Neural cell (in vitro differentiated cells): Measurements from ENCODE around the gene ANHX. TPM values are rescaled to one million over a fixed set of nuclear protein-coding genes. Genes with fewer than 3 reads are reported as not detected.

Experiments used
- H2AFZ ChIP-seq: fragments of 200-600, 300-800 bp; sonication (generic), shearing (Covaris generic); 2 replicates; pipeline ENCODE4 v1.6.0; 2014; ENCODE audit warnings: low read depth, mild to moderate bottlenecking, antibody characterized with exemption, low read length, moderate library complexity
- H3F3A ChIP-seq: fragments of 200-600 bp; shearing (Covaris generic); 2 replicates; pipeline ENCODE4 v1.6.1; 2016; ENCODE audit warnings: mild to moderate bottlenecking, moderate library complexity, mixed read lengths, antibody characterized with exemption, low read length; ENCODE audit not compliant: insufficient read depth, poor library complexity, severe bottlenecking
- H3K27ac ChIP-seq: fragments of 200-600, 300-800 bp; sonication (generic), shearing (Covaris generic); 2 replicates; pipeline ENCODE4 v1.5.1; 2014; ENCODE audit warnings: mild to moderate bottlenecking, low read length, moderate library complexity
- H3K27me3 ChIP-seq: fragments of 300-800, 200-600 bp; sonication (generic), shearing (Covaris generic); 2 replicates; pipeline ENCODE4 v1.6.0; 2014; ENCODE audit warnings: mild to moderate bottlenecking, low read depth, low read length, moderate library complexity; ENCODE audit not compliant: insufficient read depth
- H3K36me3 ChIP-seq: fragments of 300-800, 200-600 bp; sonication (generic), shearing (Covaris generic); 2 replicates; pipeline ENCODE4 v1.5.1; 2014; ENCODE audit warnings: mild to moderate bottlenecking, antibody characterized with exemption, low read length, moderate library complexity; ENCODE audit not compliant: insufficient read depth
- H3K4me2 ChIP-seq: fragments of 300-800, 200-600 bp; sonication (generic), shearing (Covaris generic); 2 replicates; pipeline ENCODE4 v1.6.0; 2014; ENCODE audit warnings: mild to moderate bottlenecking, low read length
- H3K4me3 ChIP-seq: fragments of 300-800, 200-600 bp; sonication (generic), shearing (Covaris generic); 2 replicates; pipeline ENCODE4 v1.5.1; 2014; ENCODE audit warnings: mild to moderate bottlenecking, low read length, moderate library complexity
- H3K79me2 ChIP-seq: fragments of 200-600 bp; shearing (Covaris generic); replicated peaks from 2 replicates; pipeline ENCODE4 v1.6.0; 2014; ENCODE audit warnings: mild to moderate bottlenecking, low read length, moderate library complexity; ENCODE audit not compliant: insufficient read depth
- H3K9ac ChIP-seq: fragments of 300-800, 200-600 bp; sonication (generic), shearing (Covaris generic); 2 replicates; pipeline ENCODE4 v1.6.1; 2016; ENCODE audit warnings: mild to moderate bottlenecking, low read length, mixed read lengths
- H3K9me2 ChIP-seq: fragments of 200-600 bp; shearing (Covaris generic); 2 replicates; pipeline ENCODE4 v1.6.1; 2016; ENCODE audit warnings: mild to moderate bottlenecking, low read length, mixed read lengths; ENCODE audit not compliant: insufficient read depth
- H3K9me3 ChIP-seq: fragments of 200-600, 300-800 bp; sonication (generic), shearing (Covaris generic); 2 replicates; pipeline ENCODE4 v1.6.1; 2016; ENCODE audit warnings: mild to moderate bottlenecking, mixed run types, low read length, moderate library complexity, mixed read lengths
- H4K20me1 ChIP-seq: fragments of 200-600 bp; shearing (Covaris generic); 2 replicates; pipeline ENCODE4 v1.6.1; 2016; ENCODE audit warnings: mild to moderate bottlenecking, mixed run types; ENCODE audit not compliant: insufficient read depth
- CTCF ChIP-seq: fragments of 450-650 bp; IDR thresholded peaks from 2 replicates; pipeline ENCODE4 v1.5.1; 2014; ENCODE audit warnings: antibody characterized with exemption, mild to moderate bottlenecking, moderate library complexity; ENCODE audit not compliant: poor library complexity, severe bottlenecking
- EP300 ChIP-seq: fragments of 450-650 bp; conservative IDR thresholded peaks from 2 replicates; pipeline ENCODE4 v1.6.1; 2014; ENCODE audit warnings: antibody characterized with exemption, mild to moderate bottlenecking, moderate library complexity; ENCODE audit not compliant: poor library complexity, severe bottlenecking
- EZH2 ChIP-seq: fragments of 200-600, 300-800 bp; shearing (Covaris generic), sonication (generic); IDR thresholded peaks from 2 replicates; pipeline ENCODE4 v1.6.1; 2014; ENCODE audit warnings: antibody characterized with exemption, low read length, borderline replicate concordance, mild to moderate bottlenecking; ENCODE audit not compliant: insufficient read depth, poor library complexity, severe bottlenecking
- MXI1 ChIP-seq: fragments of 450-650 bp; conservative IDR thresholded peaks from 2 replicates; pipeline ENCODE4 v1.6.1; 2014; ENCODE audit warnings: antibody characterized with exemption, mild to moderate bottlenecking; ENCODE audit not compliant: poor library complexity, severe bottlenecking
- POLR2AphosphoS5 ChIP-seq: IDR thresholded peaks from 2 replicates; pipeline ENCODE4 v1.6.1; 2012
- RAD21 ChIP-seq: fragments of 450-650 bp; conservative IDR thresholded peaks from 2 replicates; pipeline ENCODE4 v1.6.1; 2014; ENCODE audit warnings: antibody characterized with exemption, mild to moderate bottlenecking, moderate library complexity
- REST ChIP-seq: IDR thresholded peaks from 2 replicates; pipeline ENCODE4 v1.6.1; 2012; ENCODE audit warnings: borderline replicate concordance
- SMC3 ChIP-seq: fragments of 450-650 bp; conservative IDR thresholded peaks from 2 replicates; pipeline ENCODE4 v1.6.1; 2014; ENCODE audit warnings: antibody characterized with exemption, mild to moderate bottlenecking, moderate library complexity; ENCODE audit not compliant: poor library complexity
- TAF1 ChIP-seq: IDR thresholded peaks from 2 replicates; pipeline ENCODE4 v1.6.1; 2012; ENCODE audit warnings: low read depth
- polyA plus RNA-seq: library from polyadenylated mRNA; depleted of rRNA; stranded (reverse); fragments of >200 nt; gene quantifications from 2 replicates; pipeline ENCODE4 v1.2.3, GENCODE V29; 2014
- small RNA-seq, 3 experiments: library from RNA; depleted of rRNA; stranded (forward); fragments of <200 nt; gene quantifications; one replicate each; pipeline ENCODE3, GENCODE V24; 2012

ANHX gene
- polyA plus RNA-seq, 1 donor from 2014 or later, result not detected

DNA sequence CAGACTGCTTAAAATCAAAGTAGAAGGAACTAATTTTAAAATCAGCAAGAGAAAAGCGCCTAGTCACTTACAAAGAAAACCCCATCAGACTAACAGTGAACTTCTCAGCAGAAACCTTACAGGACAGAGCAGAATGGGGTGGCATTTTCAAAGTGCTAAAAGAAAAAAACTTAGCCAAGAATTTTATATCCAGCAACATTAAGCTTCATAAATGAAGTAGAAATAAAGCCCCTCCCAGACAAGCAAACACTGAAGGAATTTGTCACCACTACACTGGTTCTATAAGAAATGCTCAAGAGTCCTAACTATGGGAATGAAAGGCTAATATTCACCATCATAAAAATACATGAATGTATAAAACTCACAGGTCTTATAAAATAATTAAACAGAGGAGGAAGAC is 60.8 kb downstream of the ANHX start:
- Histone ChIP-seq H3K9me2 (no peaks in the 10 kb centered on the region), H2AFZ (no peak overlapping the region), H3K9me3 (peaks cover 20% of the 10 kb centered on the region), H3F3A (no peaks in the 10 kb centered on the region), H3K4me3 (no peak overlapping the region), H3K4me2 (no peak overlapping the region), H3K36me3 (no peaks in the 10 kb centered on the region), H3K27me3 (no peaks in the 10 kb centered on the region), H3K27ac (no peak overlapping the region), H3K9ac (no peak overlapping the region), H3K79me2 (no peaks in the 10 kb centered on the region), H4K20me1 (no peaks in the 10 kb centered on the region)
- TF ChIP-seq EZH2, result no peak
- TF ChIP-seq POLR2AphosphoS5, result no peak
- TF ChIP-seq TAF1, result no peak
- TF ChIP-seq REST, result no peak
- no peak for TF ChIP-seq SMC3
- TF ChIP-seq RAD21, result no peak
- no peak for TF ChIP-seq MXI1
- TF ChIP-seq CTCF, result no peak
- TF ChIP-seq EP300, result no peak

GRCh38 chr12:133172491-133172890 is 63.2 kb downstream of the ANHX start:
- Histone ChIP-seq H3K9me2 (no peaks in the 10 kb centered on the region), H2AFZ (no peak overlapping the region), H3K27ac (no peak overlapping the region), H3K4me3 (no peak overlapping the region), H3K27me3 (no peaks in the 10 kb centered on the region), H3K4me2 (no peak overlapping the region), H3K36me3 (no peaks in the 10 kb centered on the region), H4K20me1 (no peaks in the 10 kb centered on the region), H3F3A (no peaks in the 10 kb centered on the region), H3K9ac (no peak overlapping the region), H3K9me3 (peaks cover 20% of the 10 kb centered on the region), H3K79me2 (no peaks in the 10 kb centered on the region)
- TF ChIP-seq RAD21, result no peak
- TF ChIP-seq EZH2, result no peak
- no peak for TF ChIP-seq MXI1
- TF ChIP-seq SMC3, result no peak
- TF ChIP-seq REST, result no peak
- TF ChIP-seq TAF1, result no peak

Small RNA genes lying within 50 kb of the gene (small RNA-seq; reads per million reads assigned to genes)
- gene RF00019, result 0 to 1.2 (median 0) reads per million in 3 experiments
- 0 reads per million in 3 experiments for gene RNU6-717P

Other genes with a start within 250 kb of the ANHX start
- 25.8 and 26.6 TPM in 2 replicates for gene ZNF26, start 249.5 kb downstream of the ANHX start, polyA plus RNA-seq
- 158 and 191 TPM in 2 replicates for gene ZNF84, start 198.4 kb downstream of the ANHX start, polyA plus RNA-seq
- gene ZNF140, start 155.0 kb downstream of the ANHX start, polyA plus RNA-seq, result 50.8 and 60.5 TPM in 2 replicates
- 9.4 and 10.4 TPM in 2 replicates for gene ZNF891, start 105.6 kb downstream of the ANHX start, polyA plus RNA-seq
- gene ZNF10, start 105.2 kb downstream of the ANHX start, polyA plus RNA-seq, result 46.5 and 52.3 TPM in 2 replicates
- 23.5 and 32.3 TPM in 2 replicates for gene ZNF268, start 54.4 kb downstream of the ANHX start, polyA plus RNA-seq